ENCODE results near the gene MAST4.

MAST4 gene

GRCh38 chr5:66669086-66669861 lies 73.1 kb downstream of the MAST4 start:
- H3K4me2 ChIP-seq (ENCODE audit: low read length): no peak overlapping the region
- no peaks in the 10 kb centered on the region for H3K9me3 ChIP-seq (ENCODE audit: insufficient read depth, low read length)
- H3K4me3 ChIP-seq (ENCODE audit: low read length): no peak overlapping the region
- H3K36me3 ChIP-seq (replicated peaks; ENCODE audit: low read depth, low read length): no peaks in the 10 kb centered on the region
- H4K20me1 ChIP-seq (ENCODE audit: insufficient read depth, low read length): no peaks in the 10 kb centered on the region
- H2AFZ ChIP-seq (ENCODE audit: low read depth, low read length): no peak overlapping the region
- no peak overlapping the region for H3K27ac ChIP-seq (ENCODE audit: low read length)
- H3K4me1 ChIP-seq (ENCODE audit: low read length): no peaks in the 10 kb centered on the region
- peaks cover 13% of the 10 kb centered on the region for H3K27me3 ChIP-seq (ENCODE audit: low read depth, low read length)
- no peak overlapping the region for H3K9ac ChIP-seq (ENCODE audit: low read length)
- H3K79me2 ChIP-seq (ENCODE audit: low read length): no peaks in the 10 kb centered on the region
- no peak for TF ChIP-seq CTCF (IDR thresholded peaks at IDR 0.05; ENCODE audit: low read depth, low read length)
- no peak for TF ChIP-seq EZH2phosphoT487 (IDR thresholded peaks at IDR 0.05; ENCODE audit: low read depth)

GRCh38 chr5:66669862-66670195 lies 73.6 kb downstream of the MAST4 start:
- Histone ChIP-seq H3K79me2 (ENCODE audit: low read length) (no peaks in the 10 kb centered on the region), H3K4me1 (ENCODE audit: low read length) (no peaks in the 10 kb centered on the region), H4K20me1 (ENCODE audit: insufficient read depth, low read length) (no peaks in the 10 kb centered on the region), H3K4me2 (ENCODE audit: low read length) (no peak overlapping the region), H3K4me3 (ENCODE audit: low read length) (no peak overlapping the region), H2AFZ (ENCODE audit: low read depth, low read length) (no peak overlapping the region), H3K36me3 (replicated peaks; ENCODE audit: low read depth, low read length) (no peaks in the 10 kb centered on the region), H3K27ac (ENCODE audit: low read length) (no peak overlapping the region), H3K9me3 (ENCODE audit: insufficient read depth, low read length) (no peaks in the 10 kb centered on the region), H3K27me3 (ENCODE audit: low read depth, low read length) (peaks cover 10% of the 10 kb centered on the region), H3K9ac (ENCODE audit: low read length) (no peak overlapping the region)
- TF ChIP-seq CTCF (IDR thresholded peaks at IDR 0.05; ENCODE audit: low read depth, low read length) (no peak), EZH2phosphoT487 (IDR thresholded peaks at IDR 0.05; ENCODE audit: low read depth) (no peak)

- H3K4me1 ChIP-seq (ENCODE audit: low read length): no peaks in the 10 kb centered on the region
- no peak overlapping the region for H3K9ac ChIP-seq (ENCODE audit: low read length)
- H3K9me3 ChIP-seq (ENCODE audit: insufficient read depth, low read length): no peaks in the 10 kb centered on the region
- H3K27me3 ChIP-seq (ENCODE audit: low read depth, low read length): peaks cover 2% of the 10 kb centered on the region; the same call in 1 of the 2 replicates
- H4K20me1 ChIP-seq (ENCODE audit: insufficient read depth, low read length): no peaks in the 10 kb centered on the region
- H3K4me3 ChIP-seq (ENCODE audit: low read length): no peak overlapping the region
- no peak overlapping the region for H3K4me2 ChIP-seq (ENCODE audit: low read length)
- TF ChIP-seq EZH2phosphoT487 (IDR thresholded peaks at IDR 0.05; ENCODE audit: low read depth): no peak
- TF ChIP-seq CTCF (IDR thresholded peaks at IDR 0.05; ENCODE audit: low read depth, low read length): no peak
- no peaks in the 10 kb centered on the region for H3K36me3 ChIP-seq (replicated peaks; ENCODE audit: low read depth, low read length)
- no peak overlapping the region for H2AFZ ChIP-seq (ENCODE audit: low read depth, low read length)
- H3K27ac ChIP-seq (ENCODE audit: low read length): no peak overlapping the region
- H3K79me2 ChIP-seq (ENCODE audit: low read length): no peaks in the 10 kb centered on the region
Observed at GRCh38 chr5:66671305-66671704, 75.1 kb downstream of the MAST4 start.

GRCh38 chr5:66674802-66675201 lies 78.6 kb downstream of the MAST4 start:
- Histone ChIP-seq H3K36me3 (replicated peaks; ENCODE audit: low read depth, low read length) (no peaks in the 10 kb centered on the region), H3K27ac (ENCODE audit: low read length) (no peak overlapping the region), H2AFZ (ENCODE audit: low read depth, low read length) (no peak overlapping the region), H3K79me2 (ENCODE audit: low read length) (no peaks in the 10 kb centered on the region), H3K4me3 (ENCODE audit: low read length) (no peak overlapping the region), H3K27me3 (ENCODE audit: low read depth, low read length) (no peaks in the 10 kb centered on the region), H3K4me2 (ENCODE audit: low read length) (no peak overlapping the region), H3K9me3 (ENCODE audit: insufficient read depth, low read length) (no peaks in the 10 kb centered on the region), H3K9ac (ENCODE audit: low read length) (no peak overlapping the region), H3K4me1 (ENCODE audit: low read length) (no peaks in the 10 kb centered on the region), H4K20me1 (ENCODE audit: insufficient read depth, low read length) (no peaks in the 10 kb centered on the region)
- TF ChIP-seq CTCF (IDR thresholded peaks at IDR 0.05; ENCODE audit: low read depth, low read length) (no peak), EZH2phosphoT487 (IDR thresholded peaks at IDR 0.05; ENCODE audit: low read depth) (no peak)

Data from OCI-LY3 (cell line).